HG03558 (cell line): ENCODE data around the gene EIF4E2.
"Not testable (repeated sequence)": the region's sequence is repeated elsewhere in the genome, so short reads cannot be mapped to it uniquely, and the experiment has no call there.

Experiments
- ATAC-seq: cut with Tn5 transposase; IDR thresholded peaks from one replicate; pipeline ENCODE4 v1.9.1; 2021; ENCODE audit warnings: moderate number of reproducible peaks; ENCODE audit not compliant: unreplicated experiment; ENCODE audit errors: extremely low read depth

EIF4E2 gene

GRCh38 chr2:232521959-232522622 is 28.4 kb upstream of the EIF4E2 start:
- ATAC-seq = no peak

GRCh38 chr2:232522623-232523401 is 27.7 kb upstream of the EIF4E2 start:
- ATAC-seq = no peak

- ATAC-seq = no peak
These were observed 27.1 kb upstream of the EIF4E2 start for GRCh38 chr2:232523402-232523681.

- no peak for ATAC-seq
These were observed 26.5 kb upstream of the EIF4E2 start for GRCh38 chr2:232523682-232524597.

GRCh38 chr2:232524771-232525170 is 25.7 kb upstream of the EIF4E2 start:
- no peak for ATAC-seq

GRCh38 chr2:232525199-232525598 is 25.3 kb upstream of the EIF4E2 start:
- no peak for ATAC-seq

GRCh38 chr2:232525791-232526371 is 24.6 kb upstream of the EIF4E2 start, which contains the start of gene CHRND:
Gene CHRND, plus strand, starts transcription at chr2:232526160. Its CDS starts 56 bp downstream, at chr2:232526216.
- no peak for ATAC-seq

GRCh38 chr2:232526372-232526941 is 24.0 kb upstream of the EIF4E2 start:
- no peak for ATAC-seq

GRCh38 chr2:232527905-232528470 is 22.5 kb upstream of the EIF4E2 start:
- no peak for ATAC-seq

GRCh38 chr2:232528746-232529460 is 21.6 kb upstream of the EIF4E2 start:
- no peak for ATAC-seq

GRCh38 chr2:232529806-232530547 is 20.5 kb upstream of the EIF4E2 start:
- ATAC-seq = no peak

- no peak for ATAC-seq
These were observed 19.7 kb upstream of the EIF4E2 start for GRCh38 chr2:232530626-232531260.

GRCh38 chr2:232532419-232532818 is 18.1 kb upstream of the EIF4E2 start:
- no peak for ATAC-seq

GRCh38 chr2:232532821-232533220 is 17.7 kb upstream of the EIF4E2 start:
- ATAC-seq = not testable (repeated sequence)

GRCh38 chr2:232533944-232534710 is 16.4 kb upstream of the EIF4E2 start:
- ATAC-seq = no peak

GRCh38 chr2:232534940-232535651 is 15.4 kb upstream of the EIF4E2 start:
- ATAC-seq = no peak
